Measurements from ENCODE around the gene HIRA.

DNA sequence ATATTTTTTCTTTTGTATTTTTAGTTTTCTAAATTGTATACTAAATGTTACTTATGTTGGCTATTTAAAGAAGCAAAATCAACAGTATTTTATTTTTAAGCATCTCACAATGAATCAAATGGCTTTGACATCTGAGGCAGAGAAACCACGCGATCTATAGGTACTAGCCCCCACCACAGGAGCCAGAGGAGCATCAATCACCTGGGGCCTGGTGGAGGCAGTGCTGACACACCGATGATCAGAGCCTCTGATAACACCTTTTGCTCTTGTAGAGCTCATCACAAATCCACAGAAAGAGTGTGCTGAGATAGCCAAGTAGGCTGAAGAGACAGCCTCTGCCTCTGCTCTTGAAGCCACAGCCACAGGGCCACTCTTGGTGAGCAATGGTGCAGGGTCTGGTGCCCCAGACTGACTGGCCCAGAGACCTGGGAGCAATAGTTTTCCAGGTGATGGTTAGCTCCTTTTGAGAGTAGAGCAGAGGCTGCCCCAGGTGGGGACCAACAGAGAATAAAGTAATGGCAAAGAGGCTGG lies 25.2 kb downstream of the HIRA start:
- no peak for TF ChIP-seq CTCF (IDR thresholded peaks at IDR 0.05)
- no peak for TF ChIP-seq POLR2A (IDR thresholded peaks at IDR 0.05)
